Aorta (tissue), 5 donors: ENCODE results near the gene ITGBL1. TPM values are rescaled to one million over a fixed set of nuclear protein-coding genes. Genes with fewer than 3 reads are reported as not detected.

Experiments
- ATAC-seq: fragments of 200-7000 bp; cut with Tn5 transposase; one replicate; pipeline ENCODE4 v1.9.1; 2022; ENCODE audit warnings: moderate library complexity; ENCODE audit not compliant: low FRiP score
- DNase-seq, 2 donors: peaks; one replicate each; pipeline ENCODE4 v3.0.0-alpha.2; 2020
- H3K27ac ChIP-seq, 2 donors: one replicate each; pipeline ENCODE4 v1.5.1; 2013; ENCODE audit warnings: low read length in 2 of 2, mild to moderate bottlenecking in 2 of 2, moderate library complexity in 2 of 2, control low read depth in 1 of 2, inconsistent platforms in 1 of 2, low read depth in 1 of 2
- H3K27me3 ChIP-seq, 2 donors: one replicate each; pipeline ENCODE4 v1.6.1; 2013; ENCODE audit warnings: control low read depth in 1 of 2, low read length in 1 of 2, mild to moderate bottlenecking in 1 of 2, moderate library complexity in 1 of 2; ENCODE audit not compliant: insufficient read depth in 2 of 2, control insufficient read depth in 1 of 2
- H3K36me3 ChIP-seq, 2 donors: one replicate each; pipeline ENCODE4 v1.6.1; 2013; ENCODE audit warnings: control low read depth in 1 of 2, low read length in 1 of 2, mild to moderate bottlenecking in 1 of 2; ENCODE audit not compliant: insufficient read depth in 2 of 2, control insufficient read depth in 1 of 2
- H3K4me1 ChIP-seq, 2 donors: one replicate each; pipeline ENCODE4 v1.6.1; 2013; ENCODE audit warnings: low read length in 2 of 2, control low read depth in 1 of 2, mild to moderate bottlenecking in 1 of 2, moderate library complexity in 1 of 2; ENCODE audit not compliant: insufficient read depth in 2 of 2, control insufficient read depth in 1 of 2
- H3K4me3 ChIP-seq, 2 donors: one replicate each; pipeline ENCODE4 v1.5.1; 2013; ENCODE audit warnings: low read length in 2 of 2, control low read depth in 1 of 2, mild to moderate bottlenecking in 1 of 2
- H3K9me3 ChIP-seq: one replicate; pipeline ENCODE4 v1.6.1; 2013; ENCODE audit warnings: mild to moderate bottlenecking, low read length; ENCODE audit not compliant: control insufficient read depth
- WGBS, 2 donors: extraction: QIAGEN DNeasy Blood & Tissue Kit; methylation state at CpG; one replicate each; pipeline ENCODE4 v1.1.7; 2013; 5-methylcytosine and 5-hydroxymethylcytosine counted together
- intact Hi-C, 2 donors: fragments of 100-400 bp; cut with DNase I; formaldehyde crosslinking; loops; one replicate each; pipeline versions ENCODE4 v1.14.2 to v1.15.0; 2022
- polyA plus RNA-seq, 2 donors: library from polyadenylated mRNA; stranded (reverse); fragments of 200-250 nt; gene quantifications; one replicate each; pipeline ENCODE4 v1.2.3, GENCODE V29; 2013
- total RNA-seq, 2 donors: library from RNA; stranded (reverse); fragmentation: NEBNext Ultra II Directional; extraction: Animal tissue kit (Norgen Biotek cat#: 25700); gene quantifications; one replicate each; pipeline ENCODE4 v1.2.1, GENCODE V29; 2021
- donor health status: healthy with polysubstance abuse.
- donor health status: Bipolar disorder and iron deficiency.
- donor health status: DM: no; HTN: no; CAD: no.
- donor health status: DM: no; HTN: no; CAD: no.
- donor health status: DM: yes; HTN: yes; CAD: no.

The ITGBL1 gene
- total and polyA plus RNA-seq, 4 donors, result 110 to 144 (median 121) TPM

GRCh38 chr13:101681834-101682233 is 229.4 kb downstream of the ITGBL1 start:
- ATAC-seq, result no peak
- DNase-seq, result no peak
- H3K36me3 ChIP-seq, result no peaks in the 10 kb centered on the region
- H3K27me3 ChIP-seq, result no peaks in the 10 kb centered on the region
- peaks cover 0 to 7% of the 10 kb centered on the region in 2 donors for H3K4me1 ChIP-seq
- H3K9me3 ChIP-seq, result no peaks in the 10 kb centered on the region
- H3K27ac ChIP-seq, result no peak overlapping the region
- intact Hi-C loops, result no loop called here
- no peak overlapping the region for H3K4me3 ChIP-seq

DNA sequence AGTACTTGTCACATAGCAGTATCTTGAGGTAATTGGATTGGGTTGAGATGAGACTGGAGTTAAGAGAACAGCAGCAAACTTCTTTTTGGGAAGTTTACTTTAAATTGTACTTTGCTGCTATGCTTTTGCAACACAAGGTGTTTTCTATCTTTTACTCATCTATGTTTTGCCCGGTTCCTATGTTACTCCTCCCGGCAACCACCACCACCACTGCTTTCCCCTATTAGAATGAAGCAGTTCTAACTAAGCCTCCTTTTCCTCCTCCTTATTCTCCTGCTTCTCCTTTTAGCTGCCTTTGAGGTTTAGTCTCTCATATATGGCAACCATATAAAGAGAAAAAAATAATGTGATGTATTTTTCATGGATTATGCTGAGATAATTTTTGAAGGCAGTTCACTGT is 233.5 kb downstream of the ITGBL1 start:
- intact Hi-C loops, result no loop called here
- ATAC-seq, result no peak
- WGBS, 2 donors, result 92 to 96% methylated on average over 2 of the region's 2 CpGs
- Histone ChIP-seq H3K36me3 (no peaks in the 10 kb centered on the region), H3K27me3 (no peaks in the 10 kb centered on the region), H3K9me3 (no peaks in the 10 kb centered on the region), H3K27ac (no peak overlapping the region), H3K4me3 (no peak overlapping the region), H3K4me1 (peaks cover 0 to 7% of the 10 kb centered on the region in 2 donors)
- no peak for DNase-seq

GRCh38 chr13:101690871-101691270 is 238.4 kb downstream of the ITGBL1 start:
- peaks cover 0 to under 1% of the 10 kb centered on the region in 2 donors for H3K36me3 ChIP-seq
- no peak for ATAC-seq
- no peak overlapping the region for H3K27ac ChIP-seq
- no peaks in the 10 kb centered on the region for H3K27me3 ChIP-seq
- no peaks in the 10 kb centered on the region for H3K4me1 ChIP-seq
- DNase-seq, result no peak
- H3K9me3 ChIP-seq, result no peaks in the 10 kb centered on the region
- 23 to 27% methylated on average over 2 of the region's 2 CpGs for WGBS, 2 donors
- H3K4me3 ChIP-seq, result no peak overlapping the region
- intact Hi-C loops, result no loop called here

GRCh38 chr13:101691341-101691860 is 238.9 kb downstream of the ITGBL1 start:
- H3K9me3 ChIP-seq, result no peaks in the 10 kb centered on the region
- H3K27ac ChIP-seq, result no peak overlapping the region
- no peak for DNase-seq
- no peak overlapping the region for H3K4me3 ChIP-seq
- H3K27me3 ChIP-seq, result no peaks in the 10 kb centered on the region
- 95 to 98% methylated on average over 3 of the region's 3 CpGs for WGBS, 2 donors
- peaks cover 0 to 3% of the 10 kb centered on the region in 2 donors for H3K36me3 ChIP-seq
- intact Hi-C loops, result no loop called here
- H3K4me1 ChIP-seq, result no peaks in the 10 kb centered on the region
- ATAC-seq, result no peak

- peaks cover 0 to 3% of the 10 kb centered on the region in 2 donors for H3K36me3 ChIP-seq
- H3K27me3 ChIP-seq, result no peaks in the 10 kb centered on the region
- H3K9me3 ChIP-seq, result no peaks in the 10 kb centered on the region
- no peak overlapping the region for H3K4me3 ChIP-seq
- peaks cover 3 to 5% of the 10 kb centered on the region in 2 donors for H3K4me1 ChIP-seq
- ATAC-seq (peak; percentile 23), DNase-seq (no peak)
- intact Hi-C loops, result no loop called here
- WGBS, 2 donors, result 84 to 91% methylated on average over 4 of the region's 4 CpGs
- H3K27ac ChIP-seq, result no peak overlapping the region
Measured at GRCh38 chr13:101695870-101696516, 243.5 kb downstream of the ITGBL1 start.

- Histone ChIP-seq H3K4me1 (peaks cover 3 to 5% of the 10 kb centered on the region in 2 donors), H3K4me3 (no peak overlapping the region), H3K9me3 (no peaks in the 10 kb centered on the region), H3K27ac (no peak overlapping the region), H3K36me3 (peaks cover 0 to 3% of the 10 kb centered on the region in 2 donors), H3K27me3 (no peaks in the 10 kb centered on the region)
- ATAC-seq (no peak), DNase-seq (no peak)
- 85 to 88% methylated on average over 3 of the region's 3 CpGs for WGBS, 2 donors
- intact Hi-C loops, result no loop called here
Measured at GRCh38 chr13:101697745-101698144, 245.3 kb downstream of the ITGBL1 start.

DNA sequence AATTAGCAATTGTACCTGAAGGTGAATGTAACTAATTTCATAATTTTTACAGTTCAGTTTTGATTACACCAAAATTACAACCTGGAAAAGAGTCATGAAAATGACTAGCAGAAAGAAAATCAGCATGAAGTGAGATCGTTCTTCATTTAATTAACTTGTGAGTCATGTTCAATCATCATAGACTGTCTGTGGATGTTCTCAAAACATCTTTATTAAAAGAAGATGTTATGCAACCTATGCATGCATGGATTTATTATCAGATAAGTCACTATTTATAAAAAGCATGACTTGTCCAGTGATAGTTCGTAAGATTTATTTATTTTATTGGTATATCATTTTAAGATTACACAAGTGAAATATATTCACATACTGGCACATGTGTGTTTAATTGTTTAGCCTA is 245.9 kb downstream of the ITGBL1 start:
- no peak overlapping the region for H3K4me3 ChIP-seq
- ATAC-seq (no peak), DNase-seq (no peak)
- peaks cover 0 to 3% of the 10 kb centered on the region in 2 donors for H3K36me3 ChIP-seq
- intact Hi-C loops, result no loop called here
- no peak overlapping the region for H3K27ac ChIP-seq
- peaks cover 3 to 5% of the 10 kb centered on the region in 2 donors for H3K4me1 ChIP-seq
- H3K27me3 ChIP-seq, result no peaks in the 10 kb centered on the region
- no peaks in the 10 kb centered on the region for H3K9me3 ChIP-seq
- 87 to 93% methylated on average over 2 of the region's 2 CpGs for WGBS, 2 donors

- 3 to 7% methylated on average over 3 of the region's 3 CpGs for WGBS, 2 donors
- peaks cover 3 to 5% of the 10 kb centered on the region in 2 donors for H3K4me1 ChIP-seq
- H3K36me3 ChIP-seq, result peaks cover 0 to 5% of the 10 kb centered on the region in 2 donors
- DNase-seq, result no peak
- no peaks in the 10 kb centered on the region for H3K27me3 ChIP-seq
- no peaks in the 10 kb centered on the region for H3K9me3 ChIP-seq
- ATAC-seq, result peak; percentile 88
- no peak overlapping the region for H3K4me3 ChIP-seq
- H3K27ac ChIP-seq, result no peak overlapping the region
- intact Hi-C loops, result no loop called here
Measured at GRCh38 chr13:101700598-101700997, 248.1 kb downstream of the ITGBL1 start.

DNA sequence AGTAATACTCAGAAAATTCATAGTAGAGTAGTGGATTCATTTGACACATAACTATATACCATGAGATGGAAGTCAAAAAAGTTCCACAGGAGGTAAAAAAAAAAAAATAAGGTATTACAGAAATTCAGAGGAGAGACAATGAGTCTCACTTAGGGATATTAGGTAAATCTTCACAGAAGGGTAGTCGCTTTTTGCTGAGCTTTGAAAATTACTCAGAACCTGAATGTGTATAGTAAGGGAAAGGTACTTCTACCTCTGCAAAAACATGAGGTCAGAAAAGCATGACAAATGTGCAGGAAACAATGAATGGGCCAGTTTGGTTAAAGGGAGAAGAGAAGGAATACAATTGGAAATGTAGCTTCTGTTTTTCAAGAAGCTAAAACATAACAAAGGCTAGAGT is 250.6 kb downstream of the ITGBL1 start:
- 96 to 100% methylated on average over 1 of the region's 1 CpG for WGBS, 2 donors
- Histone ChIP-seq H3K9me3 (no peaks in the 10 kb centered on the region), H3K27ac (no peak overlapping the region), H3K4me3 (no peak overlapping the region), H3K4me1 (peaks cover 3 to 5% of the 10 kb centered on the region in 2 donors), H3K27me3 (no peaks in the 10 kb centered on the region), H3K36me3 (peaks cover 0 to 4% of the 10 kb centered on the region in 2 donors)
- intact Hi-C loops, result no loop called here
- DNase-seq, result no peak
- ATAC-seq, result no peak
